Gastrocnemius medialis (tissue), 4 donors: ENCODE data around the gene LRCH1. TPM values are rescaled to one million over a fixed set of nuclear protein-coding genes. Genes with fewer than 3 reads are reported as not detected.

ENCODE experiments used
- ATAC-seq, 2 donors: fragments of 150-250 bp; one replicate each; pipeline ENCODE4 v1.9.1; 2016
- DNase-seq, 2 donors: peaks; one replicate each; pipeline ENCODE4 v3.0.0-alpha.2; 2019
- H3K27ac ChIP-seq, 4 donors: fragments of 200-600 bp; sonication (generic); 1 replicate in 1 of 4; 2 replicates in 3 of 4; pipeline ENCODE4 v1.5.1; 2016 to 2018; ENCODE audit warnings: mild to moderate bottlenecking in 2 of 4, moderate library complexity in 1 of 4
- H3K27me3 ChIP-seq, 3 donors: fragments of 200-600 bp; sonication (generic) in 2 of 3; 1 replicate in 1 of 3; 2 replicates in 2 of 3; pipeline versions ENCODE4 v1.5.1 to v1.6.0; 2016 to 2019; ENCODE audit warnings: mild to moderate bottlenecking in 1 of 3, moderate library complexity in 1 of 3
- H3K36me3 ChIP-seq, 2 donors: fragments of 200-600 bp; sonication (generic) in 1 of 2; one replicate each; pipeline ENCODE4 v1.5.1; 2017 to 2018
- H3K4me1 ChIP-seq, 2 donors: fragments of 200-600 bp; sonication (generic) in 1 of 2; one replicate each; pipeline ENCODE4 v1.5.1; 2016 to 2017; ENCODE audit warnings: mild to moderate bottlenecking in 2 of 2
- H3K4me3 ChIP-seq, 4 donors: fragments of 200-600 bp; sonication (generic) in 3 of 4; 1 replicate in 1 of 4; 2 replicates in 3 of 4; pipeline ENCODE4 v1.5.1; 2016 to 2019; ENCODE audit warnings: mild to moderate bottlenecking in 2 of 4
- H3K9me3 ChIP-seq, 3 donors: fragments of 200-600 bp; sonication (generic) in 2 of 3; 1 replicate in 1 of 3; 2 replicates in 2 of 3; pipeline ENCODE4 v1.5.1; 2016 to 2019
- POLR2A ChIP-seq, 2 donors: fragments of 450-650 bp; IDR thresholded peaks; one replicate each; pipeline ENCODE4 v1.6.1; 2017; ENCODE audit warnings: antibody characterized with exemption in 2 of 2, mild to moderate bottlenecking in 2 of 2, moderate library complexity in 2 of 2
- in situ Hi-C, 4 donors: fragments of 200-750 bp; cut with MboI; loops; one replicate each; pipeline versions ENCODE4 v1.15.0 to v1.8.0; 2017; ENCODE audit warnings: low sequenced_read_pairs in 4 of 4
- intact Hi-C: fragments of 100-400 bp; cut with DNase I; formaldehyde crosslinking; loops from one replicate; pipeline ENCODE4 v1.15.1; 2023; ENCODE audit warnings: low total_unique reads
- total RNA-seq, 4 donors: library from RNA; depleted of rRNA; stranded (reverse); fragments of >200 nt; gene quantifications; one replicate each; pipeline versions ENCODE4 v1.1.0 to v1.2.3, GENCODE V29; 2016
- TF ChIP-seq, protein P1 (sequence below), 5 experiments: fragments of 450-650 bp in 3 of 5; fragments of 200-600 bp in 2 of 5; sonication (generic) in 2 of 5; IDR thresholded peaks in 4 of 5; conservative IDR thresholded peaks in 1 of 5; 1 replicate in 4 of 5; 2 replicates in 1 of 5; pipeline ENCODE4 v1.5.1; 2016 to 2019; ENCODE audit warnings: antibody characterized with exemption in 5 of 5, mild to moderate bottlenecking in 3 of 5, moderate library complexity in 3 of 5

LRCH1 gene
- total RNA-seq, 4 donors from 2014 or later, result 3.4 to 5.0 (median 3.9) TPM

DNA sequence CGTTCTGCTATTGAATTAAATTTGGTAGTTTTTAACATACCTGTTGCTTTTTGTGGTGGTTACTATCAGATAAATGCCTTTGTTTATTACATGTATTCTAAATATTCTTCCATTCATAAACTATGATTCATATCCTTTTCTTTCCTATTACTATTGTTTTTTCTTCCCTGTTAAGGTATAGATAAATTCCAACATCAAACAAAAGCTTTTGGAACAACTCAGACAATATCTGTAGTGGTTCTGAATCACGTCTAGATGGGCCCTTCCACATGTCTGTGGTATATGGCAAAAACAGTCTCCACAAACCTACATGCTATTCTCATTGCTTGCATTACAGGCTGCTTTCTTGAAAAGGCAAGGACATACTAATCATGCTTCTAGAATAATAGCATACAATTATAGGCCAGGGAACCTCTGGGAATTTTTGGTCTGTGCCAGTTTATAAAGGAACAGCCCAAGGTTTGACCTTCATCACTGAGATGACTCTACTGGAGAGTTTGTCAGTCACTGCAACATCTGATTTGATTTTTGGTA lies 6.4 kb downstream of the LRCH1 start:
- Histone ChIP-seq H3K4me3 (no peak overlapping the region), H3K4me1 (peaks cover 0 to 10% of the 10 kb centered on the region in 2 donors), H3K27me3 (no peaks in the 10 kb centered on the region), H3K9me3 (no peaks in the 10 kb centered on the region), H3K27ac (no peak overlapping the region), H3K36me3 (no peaks in the 10 kb centered on the region)
- no peak for DNase-seq
- TF ChIP-seq, protein P1, sequence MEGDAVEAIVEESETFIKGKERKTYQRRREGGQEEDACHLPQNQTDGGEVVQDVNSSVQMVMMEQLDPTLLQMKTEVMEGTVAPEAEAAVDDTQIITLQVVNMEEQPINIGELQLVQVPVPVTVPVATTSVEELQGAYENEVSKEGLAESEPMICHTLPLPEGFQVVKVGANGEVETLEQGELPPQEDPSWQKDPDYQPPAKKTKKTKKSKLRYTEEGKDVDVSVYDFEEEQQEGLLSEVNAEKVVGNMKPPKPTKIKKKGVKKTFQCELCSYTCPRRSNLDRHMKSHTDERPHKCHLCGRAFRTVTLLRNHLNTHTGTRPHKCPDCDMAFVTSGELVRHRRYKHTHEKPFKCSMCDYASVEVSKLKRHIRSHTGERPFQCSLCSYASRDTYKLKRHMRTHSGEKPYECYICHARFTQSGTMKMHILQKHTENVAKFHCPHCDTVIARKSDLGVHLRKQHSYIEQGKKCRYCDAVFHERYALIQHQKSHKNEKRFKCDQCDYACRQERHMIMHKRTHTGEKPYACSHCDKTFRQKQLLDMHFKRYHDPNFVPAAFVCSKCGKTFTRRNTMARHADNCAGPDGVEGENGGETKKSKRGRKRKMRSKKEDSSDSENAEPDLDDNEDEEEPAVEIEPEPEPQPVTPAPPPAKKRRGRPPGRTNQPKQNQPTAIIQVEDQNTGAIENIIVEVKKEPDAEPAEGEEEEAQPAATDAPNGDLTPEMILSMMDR (IDR thresholded peaks at IDR 0.05 in 4 of 5, conservative IDR thresholded peaks at IDR 0.05 in 1 of 5), result no peak
- TF ChIP-seq POLR2A (IDR thresholded peaks at IDR 0.05), result no peak
- in situ Hi-C loops, result loop anchor here in 1 of 4 donors (10.0 kb wide), 1 partner anchor 155 kb away; no protein-coding TSS in a partner anchor
- ATAC-seq, result no peak
- intact Hi-C loops, result no loop called here

DNA sequence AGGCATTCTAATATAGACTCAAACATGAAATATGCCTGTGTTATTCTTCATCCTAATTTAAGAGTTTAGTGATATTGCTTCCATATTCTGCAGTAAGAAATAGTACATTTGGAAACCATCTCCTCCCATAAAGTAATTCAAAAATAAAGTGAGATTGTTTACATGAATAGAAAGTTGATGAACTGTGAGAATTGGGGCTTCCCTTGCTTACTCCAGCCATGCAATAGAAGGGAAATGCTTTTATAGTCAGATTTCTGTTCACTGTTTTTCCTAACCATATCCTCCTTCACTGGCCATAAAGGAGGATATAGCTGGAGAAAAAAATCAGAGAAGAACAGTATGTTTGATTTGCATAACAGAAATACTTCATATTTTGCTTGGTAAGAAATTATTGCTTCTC lies 7.8 kb downstream of the LRCH1 start:
- TF ChIP-seq POLR2A (IDR thresholded peaks at IDR 0.05), result no peak
- TF ChIP-seq, protein P1 (IDR thresholded peaks at IDR 0.05 in 4 of 5, conservative IDR thresholded peaks at IDR 0.05 in 1 of 5), result no peak
- Histone ChIP-seq H3K27me3 (no peaks in the 10 kb centered on the region), H3K4me1 (peaks cover 0 to 2% of the 10 kb centered on the region in 2 donors), H3K27ac (no peak overlapping the region), H3K9me3 (no peaks in the 10 kb centered on the region), H3K4me3 (no peak overlapping the region), H3K36me3 (no peaks in the 10 kb centered on the region)
- DNase-seq (no peak), ATAC-seq (no peak)
- intact Hi-C loops, result no loop called here
- in situ Hi-C loops, result no loop called here

DNA sequence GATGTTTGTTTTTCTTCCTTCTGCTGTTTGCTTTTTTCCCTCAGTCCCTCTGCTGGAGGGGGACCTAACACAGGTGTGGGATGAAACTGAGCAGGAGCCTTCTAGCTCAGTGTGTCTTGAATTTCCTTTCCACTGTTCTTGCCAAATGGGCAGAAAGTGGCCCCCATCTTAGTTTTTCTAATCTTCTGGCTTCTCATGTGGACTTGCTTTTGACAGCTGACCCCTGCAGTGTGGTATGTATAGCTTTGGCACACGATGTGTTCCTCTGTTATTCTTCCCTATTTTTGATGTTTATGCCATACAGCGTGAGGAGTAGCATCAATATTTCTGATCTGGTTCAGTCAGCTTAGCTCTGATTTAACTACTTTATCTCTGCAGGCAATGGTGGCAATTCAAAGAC lies 8.3 kb downstream of the LRCH1 start:
- H3K36me3 ChIP-seq, result no peaks in the 10 kb centered on the region
- TF ChIP-seq, protein P1 (IDR thresholded peaks at IDR 0.05 in 4 of 5, conservative IDR thresholded peaks at IDR 0.05 in 1 of 5), result no peak
- TF ChIP-seq POLR2A (IDR thresholded peaks at IDR 0.05), result no peak
- H3K4me1 ChIP-seq, result peaks cover 2 to 5% of the 10 kb centered on the region in 2 donors
- H3K27me3 ChIP-seq, result no peaks in the 10 kb centered on the region
- no peak for DNase-seq
- no peak overlapping the region for H3K27ac ChIP-seq
- H3K9me3 ChIP-seq, result no peaks in the 10 kb centered on the region
- intact Hi-C loops (no loop called here), in situ Hi-C loops (no loop called here)
- ATAC-seq, result no peak
- H3K4me3 ChIP-seq, result no peak overlapping the region

DNA sequence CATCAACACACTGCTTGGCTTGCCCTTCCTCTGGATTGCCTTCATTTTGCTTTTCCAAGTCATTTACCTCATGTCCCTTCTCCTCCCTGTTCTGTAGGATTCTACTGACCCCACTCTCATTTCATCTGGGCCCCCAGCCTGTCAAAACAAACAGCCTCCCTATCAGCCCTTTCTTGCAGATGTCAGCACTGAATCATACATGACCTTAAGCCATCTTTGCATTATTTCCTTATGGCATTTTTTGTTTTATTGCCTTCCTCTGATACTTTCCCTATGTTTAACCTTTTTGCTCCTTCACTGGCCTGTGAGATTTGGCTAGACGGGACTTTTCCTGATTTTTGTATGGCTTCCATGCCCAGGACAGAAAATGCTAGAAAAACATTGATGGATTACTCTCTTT lies 8.7 kb downstream of the LRCH1 start:
- Histone ChIP-seq H3K4me3 (no peak overlapping the region), H3K36me3 (no peaks in the 10 kb centered on the region), H3K27ac (no peak overlapping the region), H3K9me3 (no peaks in the 10 kb centered on the region), H3K27me3 (no peaks in the 10 kb centered on the region), H3K4me1 (peaks cover 4 to 9% of the 10 kb centered on the region in 2 donors)
- ATAC-seq, result no peak
- no peak for DNase-seq
- intact Hi-C loops (no loop called here), in situ Hi-C loops (no loop called here)
- no peak for TF ChIP-seq POLR2A (IDR thresholded peaks at IDR 0.05)
- TF ChIP-seq, protein P1 (IDR thresholded peaks at IDR 0.05 in 4 of 5, conservative IDR thresholded peaks at IDR 0.05 in 1 of 5), result no peak

DNA sequence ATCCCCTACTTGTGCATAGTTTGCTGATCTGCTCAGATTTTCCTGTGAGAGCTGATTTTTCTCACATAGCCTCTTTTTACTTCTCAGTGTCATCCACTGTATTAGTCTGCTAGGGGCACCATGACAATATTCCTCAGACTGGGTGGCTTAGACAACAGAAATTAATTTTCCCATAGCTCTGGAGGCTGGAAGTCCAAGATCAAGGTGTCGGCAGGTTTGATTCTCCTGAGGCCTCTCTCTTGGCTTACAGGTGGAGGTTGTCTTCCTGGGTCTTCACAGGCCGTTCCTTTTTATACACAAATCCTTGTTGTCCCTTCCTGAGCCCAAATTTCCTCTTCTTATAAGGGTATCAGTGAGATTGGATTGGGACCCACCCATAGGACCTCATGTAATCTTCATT lies 9.2 kb downstream of the LRCH1 start:
- no peak for ATAC-seq
- TF ChIP-seq POLR2A (IDR thresholded peaks at IDR 0.05), result no peak
- TF ChIP-seq, protein P1 (IDR thresholded peaks at IDR 0.05 in 4 of 5, conservative IDR thresholded peaks at IDR 0.05 in 1 of 5), result no peak
- Histone ChIP-seq H3K36me3 (no peaks in the 10 kb centered on the region), H3K27me3 (no peaks in the 10 kb centered on the region), H3K27ac (no peak overlapping the region), H3K4me1 (peaks cover 9 to 11% of the 10 kb centered on the region in 2 donors), H3K4me3 (no peak overlapping the region), H3K9me3 (no peaks in the 10 kb centered on the region)
- no peak for DNase-seq
- intact Hi-C loops (no loop called here), in situ Hi-C loops (no loop called here)
